SK-N-SH treated with all-trans-retinoic acid at 6 μM for 48 hours (cell line): Measurements from ENCODE around the gene MRGPRF.

Experiments used
- POU6F1 ChIP-seq: fragments of 250-450 bp; sonication (Bioruptor Pico); IDR thresholded peaks from 2 replicates; pipeline ENCODE4 v1.8.0; 2021; ENCODE audit warnings: low read depth, mild to moderate bottlenecking, moderate library complexity, borderline replicate concordance
- PPARA ChIP-seq: fragments of 250-450 bp; sonication (Bioruptor Pico); IDR thresholded peaks from 2 replicates; pipeline ENCODE4 v1.5.0; 2020; ENCODE audit warnings: mild to moderate bottlenecking, borderline replicate concordance

GRCh38 chr11:69060806-69061712 is 48.0 kb upstream of the MRGPRF start:
- TF ChIP-seq POU6F1 = no peak
- TF ChIP-seq PPARA = no peak
